Left ventricle myocardium inferior (tissue), 1 donor: ENCODE measurements around the gene GPR151. TPM values are rescaled to one million over a fixed set of nuclear protein-coding genes. Genes with fewer than 3 reads are reported as not detected.

ENCODE experiments used
- DNase-seq: peaks from one replicate; pipeline ENCODE4 v3.0.0-alpha.2; 2020
- H3K27ac ChIP-seq: fragments of 200-600 bp; replicated peaks from 2 replicates; pipeline ENCODE4 v1.8.0; 2021
- H3K27me3 ChIP-seq: fragments of 200-600 bp; 2 replicates; pipeline ENCODE4 v1.8.0; 2021; ENCODE audit warnings: low read depth
- H3K36me3 ChIP-seq: fragments of 200-600 bp; 2 replicates; pipeline ENCODE4 v1.8.0; 2021
- H3K4me1 ChIP-seq: fragments of 200-600 bp; 2 replicates; pipeline ENCODE4 v1.8.0; 2021
- H3K4me3 ChIP-seq: fragments of 200-600 bp; 2 replicates; pipeline ENCODE4 v1.8.0; 2021; ENCODE audit warnings: mild to moderate bottlenecking, moderate library complexity
- H3K9me3 ChIP-seq: fragments of 200-600 bp; replicated peaks from 2 replicates; pipeline ENCODE4 v1.8.0; 2021
- intact Hi-C: fragments of 100-400 bp; cut with micrococcal nuclease; formaldehyde crosslinking; loops from one replicate; pipeline ENCODE4 v1.11.0; 2022
- total RNA-seq: library from RNA; stranded (reverse); fragmentation: NEBNext Ultra II Directional; extraction: Animal tissue kit (Norgen Biotek cat#: 25700); gene quantifications from one replicate; pipeline ENCODE4 v1.2.1, GENCODE V29; 2021
- TF ChIP-seq, protein P1 (sequence below): fragments of 200-600 bp; IDR thresholded peaks from 2 replicates; pipeline ENCODE4 v1.8.0; 2021; ENCODE audit warnings: antibody characterized with exemption, mild to moderate bottlenecking, borderline replicate concordance
- donor health status: DM: no; HTN: yes; CAD: no; lungs with severe emphysema.

Gene GPR151
- total RNA-seq, 1 donor from 2014 or later = not detected

DNA sequence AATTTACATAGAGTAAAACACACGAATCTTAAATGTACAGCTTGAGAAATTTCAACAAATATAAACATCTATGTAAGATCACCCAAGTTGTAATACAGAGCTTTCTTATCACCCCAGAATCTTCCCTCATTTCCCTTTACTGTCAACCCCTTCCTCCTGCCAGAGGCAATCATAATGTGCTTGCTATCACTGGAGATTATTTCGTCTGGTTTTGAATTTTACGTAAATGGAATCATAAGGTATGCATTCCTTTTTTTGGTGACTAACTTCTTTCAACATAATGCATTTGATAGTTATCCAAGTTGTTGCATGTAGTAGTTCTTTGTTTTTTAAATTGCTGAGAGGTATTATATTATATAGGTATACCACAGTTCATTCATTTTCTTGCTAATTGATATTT, 37.5 kb upstream of the GPR151 start:
- H3K9me3 ChIP-seq = no peaks in the 10 kb centered on the region
- H3K4me3 ChIP-seq = no peak overlapping the region
- H3K36me3 ChIP-seq = no peaks in the 10 kb centered on the region
- intact Hi-C loops = no loop called here
- no peak overlapping the region for H3K27ac ChIP-seq
- no peaks in the 10 kb centered on the region for H3K4me1 ChIP-seq
- no peak for DNase-seq
- TF ChIP-seq, protein P1, sequence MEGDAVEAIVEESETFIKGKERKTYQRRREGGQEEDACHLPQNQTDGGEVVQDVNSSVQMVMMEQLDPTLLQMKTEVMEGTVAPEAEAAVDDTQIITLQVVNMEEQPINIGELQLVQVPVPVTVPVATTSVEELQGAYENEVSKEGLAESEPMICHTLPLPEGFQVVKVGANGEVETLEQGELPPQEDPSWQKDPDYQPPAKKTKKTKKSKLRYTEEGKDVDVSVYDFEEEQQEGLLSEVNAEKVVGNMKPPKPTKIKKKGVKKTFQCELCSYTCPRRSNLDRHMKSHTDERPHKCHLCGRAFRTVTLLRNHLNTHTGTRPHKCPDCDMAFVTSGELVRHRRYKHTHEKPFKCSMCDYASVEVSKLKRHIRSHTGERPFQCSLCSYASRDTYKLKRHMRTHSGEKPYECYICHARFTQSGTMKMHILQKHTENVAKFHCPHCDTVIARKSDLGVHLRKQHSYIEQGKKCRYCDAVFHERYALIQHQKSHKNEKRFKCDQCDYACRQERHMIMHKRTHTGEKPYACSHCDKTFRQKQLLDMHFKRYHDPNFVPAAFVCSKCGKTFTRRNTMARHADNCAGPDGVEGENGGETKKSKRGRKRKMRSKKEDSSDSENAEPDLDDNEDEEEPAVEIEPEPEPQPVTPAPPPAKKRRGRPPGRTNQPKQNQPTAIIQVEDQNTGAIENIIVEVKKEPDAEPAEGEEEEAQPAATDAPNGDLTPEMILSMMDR = no peak
- peaks cover 38% of the 10 kb centered on the region for H3K27me3 ChIP-seq

DNA sequence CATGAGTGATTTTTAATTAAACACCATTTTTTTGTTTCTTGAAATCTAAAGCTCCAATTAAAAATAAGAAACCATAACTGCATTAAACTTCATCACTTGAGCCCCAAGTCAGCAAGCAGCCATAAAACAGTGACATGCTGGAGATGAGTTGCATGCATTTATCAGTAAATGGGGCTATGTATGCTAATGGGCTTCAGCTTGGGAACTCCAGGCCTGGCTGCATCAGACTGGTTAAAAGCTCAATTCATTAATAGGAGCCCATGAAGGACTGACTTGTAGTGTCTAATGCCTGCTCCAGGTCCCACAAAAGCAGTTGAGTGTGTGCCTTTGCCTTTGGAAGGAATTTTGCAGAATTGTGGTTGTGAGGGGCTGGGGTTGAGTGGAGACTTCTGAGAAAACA, 33.6 kb upstream of the GPR151 start:
- Histone ChIP-seq H3K27me3 (peaks cover 36% of the 10 kb centered on the region), H3K27ac (no peak overlapping the region), H3K9me3 (no peaks in the 10 kb centered on the region), H3K4me1 (no peaks in the 10 kb centered on the region), H3K4me3 (no peak overlapping the region), H3K36me3 (no peaks in the 10 kb centered on the region)
- DNase-seq = no peak
- intact Hi-C loops = no loop called here
- TF ChIP-seq, protein P1 = no peak

DNA sequence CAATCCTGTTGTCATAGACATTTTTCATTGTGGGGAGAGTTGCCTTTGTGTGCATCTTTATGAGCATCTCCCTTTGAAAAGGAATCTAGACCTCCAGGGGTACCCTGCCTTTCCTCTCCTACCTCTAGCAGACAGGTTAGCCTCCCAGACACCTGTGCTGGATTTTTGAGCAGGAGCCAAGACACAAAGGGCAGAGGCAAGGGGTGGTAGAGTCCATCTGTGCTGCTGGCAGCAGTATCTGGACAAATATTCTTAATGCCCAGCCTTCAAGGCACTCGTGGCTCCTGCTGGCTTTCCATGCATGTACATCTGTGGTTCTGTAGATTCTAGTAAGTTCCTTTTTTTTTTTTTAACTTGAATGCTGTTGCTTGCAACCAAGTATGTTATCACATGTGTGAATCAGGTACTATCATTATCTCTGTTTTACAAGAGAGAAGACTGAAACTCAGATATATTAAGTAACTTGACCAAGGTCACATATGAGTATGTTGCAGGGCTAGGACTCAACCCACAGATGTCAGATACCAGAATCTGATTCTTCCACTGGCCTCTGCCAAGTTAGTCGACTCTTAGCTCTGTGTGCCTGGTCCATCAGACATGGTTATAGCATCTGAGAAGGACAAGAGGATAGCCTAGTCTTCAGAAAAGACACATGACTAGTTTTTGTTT, 32.9 kb upstream of the GPR151 start:
- Histone ChIP-seq H3K27me3 (peaks cover 36% of the 10 kb centered on the region), H3K9me3 (no peaks in the 10 kb centered on the region), H3K4me1 (no peaks in the 10 kb centered on the region), H3K4me3 (no peak overlapping the region), H3K27ac (no peak overlapping the region), H3K36me3 (no peaks in the 10 kb centered on the region)
- TF ChIP-seq, protein P1 = no peak
- intact Hi-C loops = no loop called here
- DNase-seq = no peak

DNA sequence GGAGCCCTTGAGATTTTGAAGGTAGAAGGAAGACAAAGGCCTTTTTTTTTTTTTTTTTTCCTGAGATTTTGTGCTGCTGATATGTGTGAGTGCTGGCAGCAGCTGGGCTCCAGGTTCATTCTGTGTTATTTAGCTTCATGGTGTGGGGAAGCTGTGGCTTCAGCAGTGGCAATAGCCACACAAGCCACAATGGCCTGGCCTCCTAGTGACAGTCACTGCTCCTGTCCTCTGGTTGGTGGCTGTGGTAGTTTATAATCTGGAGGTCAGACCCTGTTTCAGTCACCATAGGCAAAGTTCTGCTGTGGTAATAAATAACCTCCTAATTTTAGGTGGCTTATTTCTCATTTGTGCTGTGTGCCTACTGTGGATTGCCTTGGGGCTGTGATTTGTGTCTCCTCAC, 28.2 kb upstream of the GPR151 start:
- DNase-seq = no peak
- H3K27ac ChIP-seq = no peak overlapping the region
- H3K27me3 ChIP-seq = peaks cover 29% of the 10 kb centered on the region
- TF ChIP-seq, protein P1 = no peak
- H3K4me3 ChIP-seq = no peak overlapping the region
- intact Hi-C loops = loop anchor here (5.0 kb wide), 1 partner anchor 423 kb away; no protein-coding TSS in a partner anchor
- no peaks in the 10 kb centered on the region for H3K4me1 ChIP-seq
- no peaks in the 10 kb centered on the region for H3K36me3 ChIP-seq
- no peaks in the 10 kb centered on the region for H3K9me3 ChIP-seq

DNA sequence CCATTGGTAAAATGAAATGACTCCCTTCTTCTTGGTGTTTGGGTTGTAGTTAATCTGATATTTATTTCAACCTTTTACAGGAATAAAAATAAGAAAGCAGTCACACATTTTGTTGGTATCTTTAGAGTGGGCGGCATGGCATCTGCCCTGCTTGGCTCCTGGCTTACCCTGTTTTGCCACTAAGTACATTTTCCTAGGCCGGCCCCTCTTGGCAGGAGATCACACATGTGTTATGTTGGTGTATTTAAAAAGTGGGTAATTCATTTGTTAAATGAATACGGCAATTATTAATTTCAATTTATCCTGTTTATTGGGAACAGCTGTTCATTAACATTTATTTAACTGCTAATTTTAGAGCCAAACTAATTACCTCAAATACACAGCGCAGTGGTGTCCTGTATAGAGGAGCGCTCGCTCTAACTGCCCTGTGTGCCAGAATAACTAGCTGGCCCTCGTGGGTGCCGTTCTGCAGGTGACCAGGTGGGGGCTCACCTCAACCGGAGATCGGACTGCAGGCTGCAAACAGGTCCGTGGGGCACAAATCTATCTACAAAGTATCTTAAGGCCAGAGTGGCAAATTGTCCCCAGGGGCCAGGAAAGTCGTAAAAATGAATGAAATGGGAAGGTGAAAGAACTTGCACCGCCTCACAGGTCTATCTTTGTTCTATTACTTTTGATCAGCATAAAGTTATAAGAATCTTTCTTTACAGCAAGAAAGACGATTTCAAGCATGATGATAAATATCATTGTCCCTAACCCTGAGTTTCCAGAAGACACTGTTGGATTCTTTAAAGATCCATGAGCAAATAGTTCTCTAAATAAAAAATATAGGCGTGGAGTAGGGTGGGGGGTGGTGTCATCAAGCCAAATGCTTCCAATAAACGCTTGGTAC, 26.2 kb upstream of the GPR151 start:
- Histone ChIP-seq H3K9me3 (no peaks in the 10 kb centered on the region), H3K4me3 (no peak overlapping the region), H3K27ac (no peak overlapping the region), H3K4me1 (no peaks in the 10 kb centered on the region), H3K27me3 (peaks cover 16% of the 10 kb centered on the region), H3K36me3 (no peaks in the 10 kb centered on the region)
- intact Hi-C loops = loop anchor here (5.0 kb wide), 1 partner anchor 425 kb away; no protein-coding TSS in a partner anchor
- DNase-seq = peak; percentile 61
- TF ChIP-seq, protein P1 = peak; percentile 84
